Measurements from ENCODE around the gene TBC1D22B.
"Not testable (repeated sequence)": the region's sequence is repeated elsewhere in the genome, so short reads cannot be mapped to it uniquely, and the experiment has no call there.

Gene TBC1D22B

GRCh38 chr6:37289931-37290330 is 32.4 kb downstream of the TBC1D22B start:
- no peak for DNase-seq (ENCODE audit: extremely low read depth, low read depth)
- no peak for TF ChIP-seq CTCF (IDR thresholded peaks at IDR 0.05; ENCODE audit: low read depth, low read length)

GRCh38 chr6:37293426-37293825 is 35.9 kb downstream of the TBC1D22B start:
- TF ChIP-seq CTCF (IDR thresholded peaks at IDR 0.05; ENCODE audit: low read depth, low read length): no peak
- DNase-seq (ENCODE audit: extremely low read depth, low read depth): no peak

- DNase-seq (ENCODE audit: extremely low read depth, low read depth): not testable (repeated sequence)
Measured at GRCh38 chr6:37297637-37298036, 40.1 kb downstream of the TBC1D22B start.

GRCh38 chr6:37298958-37299357 is 41.4 kb downstream of the TBC1D22B start:
- DNase-seq (ENCODE audit: extremely low read depth, low read depth): no peak

GRCh38 chr6:37299990-37300389 is 42.4 kb downstream of the TBC1D22B start:
- no peak for TF ChIP-seq CTCF (IDR thresholded peaks at IDR 0.05; ENCODE audit: low read depth, low read length)
- no peak for DNase-seq (ENCODE audit: extremely low read depth, low read depth)

More at GRCh38 chr6:37298958-37299357, 41.4 kb downstream of the TBC1D22B start:
- no peak for TF ChIP-seq CTCF (IDR thresholded peaks at IDR 0.05; ENCODE audit: low read depth, low read length)

GRCh38 chr6:37302086-37302686 is 44.6 kb downstream of the TBC1D22B start:
- no peak for DNase-seq (ENCODE audit: extremely low read depth, low read depth)
- TF ChIP-seq CTCF (IDR thresholded peaks at IDR 0.05; ENCODE audit: low read depth, low read length): no peak

GRCh38 chr6:37303091-37303660 is 45.6 kb downstream of the TBC1D22B start:
- DNase-seq (ENCODE audit: extremely low read depth, low read depth): no peak

More at GRCh38 chr6:37303091-37303660, 45.6 kb downstream of the TBC1D22B start:
- no peak for TF ChIP-seq CTCF (IDR thresholded peaks at IDR 0.05; ENCODE audit: low read depth, low read length)

All from AG09319 (cell line).